Urinary bladder (tissue), 4 donors: ENCODE results near the gene TRIB2. TPM values are rescaled to one million over a fixed set of nuclear protein-coding genes. Genes with fewer than 3 reads are reported as not detected.
A peak's percentile ranks its signal among the peaks of the same experiment; 100 is the strongest.

Experiments used
- DNase-seq: peaks from one replicate; pipeline ENCODE4 v3.0.0-alpha.2; 2015; ENCODE audit errors: extremely low spot score
- H3K27ac ChIP-seq: one replicate; pipeline ENCODE4 v1.5.1; 2013; ENCODE audit warnings: low read depth, mild to moderate bottlenecking, moderate library complexity
- H3K36me3 ChIP-seq: one replicate; pipeline ENCODE4 v1.6.1; 2013; ENCODE audit warnings: mild to moderate bottlenecking, moderate library complexity; ENCODE audit not compliant: insufficient read depth
- H3K4me1 ChIP-seq: one replicate; pipeline ENCODE4 v1.6.1; 2013; ENCODE audit warnings: mild to moderate bottlenecking, moderate library complexity; ENCODE audit not compliant: insufficient read depth
- H3K4me3 ChIP-seq: one replicate; pipeline ENCODE4 v1.5.1; 2013; ENCODE audit warnings: low read depth, low read length
- WGBS: extraction: QIAGEN DNeasy Blood & Tissue Kit; methylation state at CpG from one replicate; pipeline ENCODE4 v1.1.7; 2013; 5-methylcytosine and 5-hydroxymethylcytosine counted together
- polyA plus RNA-seq: library from polyadenylated mRNA; stranded (reverse); fragments of 200-250 nt; gene quantifications from one replicate; pipeline ENCODE4 v1.2.3, GENCODE V29; 2013
- total RNA-seq: library from RNA; depleted of rRNA; stranded (reverse); fragments of >200 nt; gene quantifications from one replicate; pipeline ENCODE4 v1.2.3, GENCODE V29; 2014
- donor health status: healthy with polysubstance abuse.
- donor health status: healthy.

The TRIB2 gene
- total and polyA plus RNA-seq, 2 donors = 27.5 to 51.3 TPM

GRCh38 chr2:12705742-12706141 is 11.0 kb upstream of the TRIB2 start:
- Histone ChIP-seq H3K4me1 (peaks cover 4% of the 10 kb centered on the region), H3K4me3 (no peak overlapping the region), H3K36me3 (no peaks in the 10 kb centered on the region), H3K27ac (no peak overlapping the region)
- no peak for DNase-seq
- 93% methylated on average over 2 of the region's 2 CpGs for WGBS

GRCh38 chr2:12708508-12709206 is 8.1 kb upstream of the TRIB2 start:
- no peaks in the 10 kb centered on the region for H3K4me1 ChIP-seq
- H3K4me3 ChIP-seq = no peak overlapping the region
- WGBS = 95% methylated on average over 8 of the region's 8 CpGs
- no peak for DNase-seq
- no peak overlapping the region for H3K27ac ChIP-seq
- no peaks in the 10 kb centered on the region for H3K36me3 ChIP-seq

GRCh38 chr2:12709207-12709522 is 7.6 kb upstream of the TRIB2 start:
- Histone ChIP-seq H3K36me3 (no peaks in the 10 kb centered on the region), H3K27ac (no peak overlapping the region), H3K4me3 (no peak overlapping the region), H3K4me1 (no peaks in the 10 kb centered on the region)
- DNase-seq = no peak

GRCh38 chr2:12710301-12710700 is 6.4 kb upstream of the TRIB2 start:
- no peaks in the 10 kb centered on the region for H3K36me3 ChIP-seq
- H3K4me3 ChIP-seq = no peak overlapping the region
- H3K27ac ChIP-seq = no peak overlapping the region
- 88% methylated on average over 4 of the region's 4 CpGs for WGBS
- no peak for DNase-seq
- H3K4me1 ChIP-seq = no peaks in the 10 kb centered on the region

- no peak overlapping the region for H3K4me3 ChIP-seq
- 97% methylated on average over 1 of the region's 1 CpG for WGBS
- no peaks in the 10 kb centered on the region for H3K36me3 ChIP-seq
- DNase-seq = no peak
- H3K27ac ChIP-seq = no peak overlapping the region
- H3K4me1 ChIP-seq = no peaks in the 10 kb centered on the region
Measured at GRCh38 chr2:12711339-12711738, 5.4 kb upstream of the TRIB2 start.

- Histone ChIP-seq H3K4me1 (no peaks in the 10 kb centered on the region), H3K36me3 (no peaks in the 10 kb centered on the region), H3K4me3 (no peak overlapping the region), H3K27ac (no peak overlapping the region)
- no peak for DNase-seq
- WGBS = 88% methylated on average over 8 of the region's 8 CpGs
Measured at GRCh38 chr2:12712881-12713280, 3.9 kb upstream of the TRIB2 start.

GRCh38 chr2:12714391-12715221 is 2.1 kb upstream of the TRIB2 start:
- 69% methylated on average over 10 of the region's 10 CpGs for WGBS
- Histone ChIP-seq H3K4me3 (no peak overlapping the region), H3K27ac (no peak overlapping the region), H3K4me1 (no peaks in the 10 kb centered on the region), H3K36me3 (no peaks in the 10 kb centered on the region)
- no peak for DNase-seq

GRCh38 chr2:12715258-12716031 is 1.3 kb upstream of the TRIB2 start:
- peak overlapping the region; percentile 78 for H3K4me3 ChIP-seq
- H3K36me3 ChIP-seq = no peaks in the 10 kb centered on the region
- DNase-seq = no peak
- WGBS = 41% methylated on average over 14 of the region's 14 CpGs
- no peaks in the 10 kb centered on the region for H3K4me1 ChIP-seq
- H3K27ac ChIP-seq = peak overlapping the region; percentile 60

- H3K4me1 ChIP-seq = peaks cover 1% of the 10 kb centered on the region
- H3K4me3 ChIP-seq = peak overlapping the region; percentile 78
- DNase-seq = no peak
- no peaks in the 10 kb centered on the region for H3K36me3 ChIP-seq
- H3K27ac ChIP-seq = peak overlapping the region; percentile 60
- WGBS = 4% methylated on average over 3 of the region's 3 CpGs
Measured at GRCh38 chr2:12716032-12716281, 779 bp upstream of the TRIB2 start.

- DNase-seq = peak; percentile 68
- under 1% methylated on average over 74 of the region's 74 CpGs for WGBS
- H3K36me3 ChIP-seq = no peaks in the 10 kb centered on the region
- H3K4me1 ChIP-seq = peaks cover 1% of the 10 kb centered on the region
- H3K4me3 ChIP-seq = peak overlapping the region; percentile 78
- H3K27ac ChIP-seq = peak overlapping the region; percentile 74
Measured at GRCh38 chr2:12717191-12718014, 667 bp downstream of the TRIB2 start.

- no peak for DNase-seq
- WGBS = under 1% methylated on average over 50 of the region's 50 CpGs
- peaks cover 1% of the 10 kb centered on the region for H3K4me1 ChIP-seq
- peak overlapping the region; percentile 78 for H3K4me3 ChIP-seq
- peak overlapping the region; percentile 53 for H3K27ac ChIP-seq
- H3K36me3 ChIP-seq = no peaks in the 10 kb centered on the region
Measured at GRCh38 chr2:12718015-12718671, 1.4 kb downstream of the TRIB2 start.

GRCh38 chr2:12718711-12719399 is 2.1 kb downstream of the TRIB2 start:
- Histone ChIP-seq H3K4me1 (peaks cover 1% of the 10 kb centered on the region), H3K27ac (peak overlapping the region; percentile 68), H3K36me3 (no peaks in the 10 kb centered on the region), H3K4me3 (peak overlapping the region; percentile 78)
- no peak for DNase-seq
- 3% methylated on average over 33 of the region's 33 CpGs for WGBS
